H9 (cell line): ENCODE measurements around the gene EFTUD2. TPM values are rescaled to one million over a fixed set of nuclear protein-coding genes. Genes with fewer than 3 reads are reported as not detected.

Experiments used
- DNase-seq: peaks from one replicate; pipeline ENCODE4 v3.0.0-alpha.2; 2017
- H2AFZ ChIP-seq: one replicate; pipeline ENCODE4 v1.6.1; 2013; ENCODE audit warnings: mild to moderate bottlenecking, low read length, control low read depth, moderate library complexity
- H2AK5ac ChIP-seq: 2 replicates; pipeline ENCODE4 v1.6.1; 2013; ENCODE audit warnings: low read length, control low read depth, mixed read lengths; ENCODE audit not compliant: insufficient read length
- H2BK120ac ChIP-seq: one replicate; pipeline ENCODE4 v1.6.1; 2013; ENCODE audit warnings: low read depth, mild to moderate bottlenecking, low read length, control low read depth, inconsistent platforms; ENCODE audit not compliant: poor library complexity, severe bottlenecking
- H2BK12ac ChIP-seq: 2 replicates; pipeline ENCODE4 v1.6.1; 2013; ENCODE audit warnings: low read length, control low read depth, mixed read lengths, low read depth; ENCODE audit not compliant: insufficient read length
- H2BK15ac ChIP-seq: 2 replicates; pipeline ENCODE4 v1.6.1; 2013; ENCODE audit warnings: low read depth, low read length, control low read depth
- H2BK20ac ChIP-seq: one replicate; pipeline ENCODE4 v1.6.1; 2013; ENCODE audit warnings: low read depth, mild to moderate bottlenecking, low read length, control low read depth, inconsistent platforms; ENCODE audit not compliant: poor library complexity, severe bottlenecking
- H2BK5ac ChIP-seq: 2 replicates; pipeline ENCODE4 v1.6.1; 2013; ENCODE audit warnings: low read length, control low read depth, mixed read lengths; ENCODE audit not compliant: insufficient read length
- H3K14ac ChIP-seq: 2 replicates; pipeline ENCODE4 v1.6.1; 2013; ENCODE audit warnings: low read length, control low read depth; ENCODE audit not compliant: insufficient read depth
- H3K18ac ChIP-seq: 2 replicates; pipeline ENCODE4 v1.6.1; 2013; ENCODE audit warnings: low read depth, mild to moderate bottlenecking, mixed read lengths, low read length, control low read depth; ENCODE audit not compliant: insufficient read length
- H3K23ac ChIP-seq: 2 replicates; pipeline ENCODE4 v1.6.1; 2013; ENCODE audit warnings: low read length, control low read depth, mixed read lengths, low read depth; ENCODE audit not compliant: insufficient read length
- H3K23me2 ChIP-seq: 2 replicates; pipeline ENCODE4 v1.6.1; 2013; ENCODE audit warnings: low read depth, mild to moderate bottlenecking, mixed read lengths, low read length, control low read depth; ENCODE audit not compliant: insufficient read length, poor library complexity, severe bottlenecking
- H3K27ac ChIP-seq: 2 replicates; pipeline ENCODE4 v1.5.1; 2013; ENCODE audit warnings: low read length, control low read depth, mixed read lengths, low read depth; ENCODE audit not compliant: insufficient read length
- H3K27me3 ChIP-seq: 2 replicates; pipeline ENCODE4 v1.6.1; 2013; ENCODE audit warnings: low read length, control low read depth, inconsistent platforms; ENCODE audit not compliant: insufficient read depth
- H3K4ac ChIP-seq: 2 replicates; pipeline ENCODE4 v1.6.1; 2013; ENCODE audit warnings: low read depth, mild to moderate bottlenecking, control low read depth, inconsistent platforms, low read length, moderate library complexity
- H3K4me1 ChIP-seq: 2 replicates; pipeline ENCODE4 v1.6.1; 2013; ENCODE audit warnings: low read length, control low read depth, inconsistent platforms; ENCODE audit not compliant: insufficient read depth
- H3K4me2 ChIP-seq: 2 replicates; pipeline ENCODE4 v1.6.1; 2013; ENCODE audit warnings: low read length, control low read depth, mixed read lengths; ENCODE audit not compliant: insufficient read length, insufficient read depth
- H3K56ac ChIP-seq: 2 replicates; pipeline ENCODE4 v1.6.1; 2013; ENCODE audit warnings: low read depth, mild to moderate bottlenecking, mixed read lengths, low read length, control low read depth; ENCODE audit not compliant: insufficient read length
- H3K79me1 ChIP-seq: 2 replicates; pipeline ENCODE4 v1.6.1; 2013; ENCODE audit warnings: low read depth, mild to moderate bottlenecking, moderate library complexity, low read length, control low read depth, inconsistent platforms; ENCODE audit not compliant: insufficient read depth, poor library complexity, severe bottlenecking
- H3K79me2 ChIP-seq: 2 replicates; pipeline ENCODE4 v1.6.1; 2013; ENCODE audit warnings: low read length, control low read depth, inconsistent platforms; ENCODE audit not compliant: insufficient read depth
- H3K9ac ChIP-seq: 2 replicates; pipeline ENCODE4 v1.6.1; 2013; ENCODE audit warnings: low read length, control low read depth, mixed read lengths; ENCODE audit not compliant: insufficient read length; ENCODE audit errors: extremely low read depth
- H3K9me3 ChIP-seq: one replicate; pipeline ENCODE4 v1.6.1; 2013; ENCODE audit warnings: low read depth, low read length, inconsistent platforms; ENCODE audit not compliant: control insufficient read depth
- H3T11ph ChIP-seq: one replicate; pipeline ENCODE4 v1.6.1; 2013; ENCODE audit warnings: mild to moderate bottlenecking, low read length, control low read depth, inconsistent platforms
- H4K20me1 ChIP-seq: one replicate; pipeline ENCODE4 v1.6.1; 2013; ENCODE audit not compliant: control insufficient read depth, insufficient read length, insufficient read depth
- H4K5ac ChIP-seq: 2 replicates; pipeline ENCODE4 v1.6.1; 2013; ENCODE audit warnings: low read depth, mild to moderate bottlenecking, mixed read lengths, low read length, control low read depth; ENCODE audit not compliant: insufficient read length
- H4K8ac ChIP-seq: replicated peaks from 2 replicates; pipeline ENCODE4 v1.6.1; 2013; ENCODE audit warnings: low read length, control low read depth, mixed read lengths, low read depth; ENCODE audit not compliant: insufficient read length
- H4K91ac ChIP-seq: 2 replicates; pipeline ENCODE4 v1.6.1; 2013; ENCODE audit warnings: low read depth, mild to moderate bottlenecking, moderate library complexity, mixed read lengths, low read length, control low read depth; ENCODE audit not compliant: insufficient read length
- H3K27ac Mint-ChIP-seq, 3 experiments: 2 replicates in 2 of 3; 3 replicates in 1 of 3; pipeline ENCODE4 v1.8.0; 2020 to 2021; ENCODE audit warnings: mixed read lengths in 3 of 3, mild to moderate bottlenecking in 1 of 3, moderate library complexity in 1 of 3
- H3K27me3 Mint-ChIP-seq: 2 replicates; pipeline ENCODE4 v1.8.0; 2021; ENCODE audit warnings: low read depth, mild to moderate bottlenecking, moderate library complexity, mixed read lengths
- H3K36me3 Mint-ChIP-seq, 3 experiments: 2 replicates in 2 of 3; 3 replicates in 1 of 3; pipeline ENCODE4 v1.8.0; 2020 to 2021; ENCODE audit warnings: low read depth in 3 of 3, mixed read lengths in 3 of 3; ENCODE audit not compliant: insufficient read depth in 1 of 3
- H3K4me1 Mint-ChIP-seq, 2 experiments: 2 replicates each; pipeline ENCODE4 v1.8.0; 2020; ENCODE audit warnings: mixed read lengths in 2 of 2
- H3K4me3 Mint-ChIP-seq, 2 experiments: 2 replicates in 1 of 2; 3 replicates in 1 of 2; pipeline ENCODE4 v1.8.0; 2020 to 2021; ENCODE audit warnings: mild to moderate bottlenecking in 2 of 2, mixed read lengths in 2 of 2, moderate library complexity in 1 of 2
- H3K9me3 Mint-ChIP-seq, 2 experiments: 2 replicates in 1 of 2; 3 replicates in 1 of 2; pipeline ENCODE4 v1.8.0; 2020; ENCODE audit warnings: mild to moderate bottlenecking in 2 of 2, mixed read lengths in 2 of 2, moderate library complexity in 1 of 2
- CTCF ChIP-seq: fragments of 200-600 bp; sonication (generic); conservative IDR thresholded peaks from 3 replicates; pipeline ENCODE4 v1.8.0; 2021; ENCODE audit warnings: antibody characterized with exemption, mild to moderate bottlenecking
- WGBS: extraction: QIAGEN DNeasy Blood & Tissue Kit; methylation state at CpG from one replicate; pipeline ENCODE4 v1.1.7; 2013; ENCODE audit warnings: missing lambda C conversion rate, low lambda C conversion rate, mixed read lengths; ENCODE audit not compliant: insufficient read length; ENCODE audit errors: extremely low coverage; 5-methylcytosine and 5-hydroxymethylcytosine counted together
- total RNA-seq: library from RNA; stranded (reverse); gene quantifications from 2 replicates; pipeline ENCODE4 v1.2.1, GENCODE V29; 2021

EFTUD2 gene
- total RNA-seq, 1 experiment from 2014 or later, result 150 TPM

- TF ChIP-seq CTCF, result no peak
- no CpG with 5 or more reads among the region's 6 CpGs for WGBS
- no peak overlapping the region for H3K14ac ChIP-seq
- H3K9ac ChIP-seq, result no peak overlapping the region
- no peak overlapping the region for H2AK5ac ChIP-seq
- H3K23me2 ChIP-seq, result no peaks in the 10 kb centered on the region
- peaks cover 15 to 19% of the 10 kb centered on the region in 2 experiments for H3K4me1 Mint-ChIP-seq
- no peak overlapping the region for H2BK20ac ChIP-seq
- H2BK12ac ChIP-seq, result no peak overlapping the region
- H3K79me1 ChIP-seq, result no peaks in the 10 kb centered on the region
- no peak for DNase-seq
- no peak overlapping the region for H4K91ac ChIP-seq
- no peaks in the 10 kb centered on the region for H3K36me3 Mint-ChIP-seq
- H3K4ac ChIP-seq, result no peak overlapping the region
- H3K9me3 ChIP-seq, result no peaks in the 10 kb centered on the region
- no peaks in the 10 kb centered on the region for H3K79me2 ChIP-seq
- H3K27me3 Mint-ChIP-seq, result peaks cover 43% of the 10 kb centered on the region
- peaks cover 7% of the 10 kb centered on the region; the same call in 1 of the 2 replicates for H3K4me1 ChIP-seq
- no peak overlapping the region for H2BK120ac ChIP-seq
- no peak overlapping the region for H4K5ac ChIP-seq
- H3T11ph ChIP-seq, result no peak overlapping the region
- H3K18ac ChIP-seq, result no peak overlapping the region
- no peak overlapping the region for H3K56ac ChIP-seq
- H2AFZ ChIP-seq, result no peak overlapping the region
- H3K27me3 ChIP-seq, result peaks cover 2% of the 10 kb centered on the region; the same call in 1 of the 2 replicates
- H3K23ac ChIP-seq, result no peak overlapping the region
- H2BK5ac ChIP-seq, result no peak overlapping the region
- no peak overlapping the region for H4K8ac ChIP-seq
- H2BK15ac ChIP-seq, result no peak overlapping the region
- H3K27ac Mint-ChIP-seq, result no peak overlapping the region; a peak in 1 of 7 replicates
- no peak overlapping the region for H3K27ac ChIP-seq
- no peak overlapping the region for H3K4me3 Mint-ChIP-seq
- no peaks in the 10 kb centered on the region for H3K9me3 Mint-ChIP-seq
- no peak overlapping the region for H3K4me2 ChIP-seq
- H4K20me1 ChIP-seq, result no peaks in the 10 kb centered on the region
Measured at GRCh38 chr17:44917456-44917855, 18.2 kb upstream of the EFTUD2 start.
